ENCODE results near the gene PHLDA3. TPM values are rescaled to one million over a fixed set of nuclear protein-coding genes. Genes with fewer than 3 reads are reported as not detected.

The PHLDA3 gene
- total and polyA plus RNA-seq, 2 donors (not counting 3 experiments of a cell fraction or from before 2014, with no cell fraction given) = 21.4 to 29.5 TPM

DNA sequence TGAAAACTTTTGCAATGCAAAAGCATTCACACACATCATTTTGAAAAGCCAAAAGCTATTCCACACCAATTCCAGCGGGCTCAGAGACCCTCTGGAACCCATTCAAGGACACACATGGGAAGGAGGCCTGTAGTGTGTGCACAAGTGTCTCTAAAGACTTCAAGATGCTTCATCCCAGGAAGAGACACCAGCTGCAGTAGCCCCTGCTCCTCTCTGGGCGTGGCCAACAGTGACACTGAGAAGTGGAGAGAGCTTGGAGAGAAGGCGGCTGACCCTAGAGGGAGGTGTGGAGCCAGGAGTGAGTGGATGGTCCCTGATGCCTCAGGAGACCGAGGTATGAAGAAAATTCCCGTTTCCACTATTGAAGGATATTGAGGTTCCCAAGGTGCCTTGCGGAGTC, 32.6 kb downstream of the PHLDA3 start:
- no TSS peak for BruUV-seq (replicated peaks)
- intact Hi-C loops (cut with micrococcal nuclease) (no loop called here), dilution Hi-C loops (cut with MboI; ENCODE audit: extremely low pct_ligation_motif_present, low sequenced_read_pairs) (no loop called here)
- Histone ChIP-seq H2AFZ (ENCODE audit: low read depth, low read length) (no peak overlapping the region), H3K27me3 (ENCODE audit: control insufficient read depth in 2 of 2, insufficient read depth in 2 of 2, low read length in 2 of 2) (peaks cover 12 to 14% of the 10 kb centered on the region in 2 experiments), H4K20me1 (replicated peaks; ENCODE audit: control insufficient read depth, extremely low read depth, insufficient read depth, low read length) (no peaks in the 10 kb centered on the region), H3K36me3 (ENCODE audit: control insufficient read depth in 2 of 2, extremely low read depth in 1 of 2, insufficient read depth in 2 of 2, low read length in 2 of 2) (no peaks in the 10 kb centered on the region), H3K4me2 (ENCODE audit: insufficient read depth, low read length) (no peak overlapping the region), H3K4me3 (replicated peaks in 1 of 3; ENCODE audit: insufficient read depth in 1 of 3, low read depth in 1 of 3, low read length in 3 of 3) (no peak overlapping the region), H3K9me3 (replicated peaks; ENCODE audit: control insufficient read depth, insufficient read depth, low read length) (no peaks in the 10 kb centered on the region), H3K9ac (replicated peaks; ENCODE audit: extremely low read depth, insufficient read depth, low read length) (no peak overlapping the region), H3K27ac (ENCODE audit: insufficient read depth, low read depth, low read length) (no peak overlapping the region), H3K79me2 (ENCODE audit: control insufficient read depth, insufficient read depth, low read length) (no peaks in the 10 kb centered on the region), H3K9me1 (replicated peaks; ENCODE audit: control insufficient read depth, extremely low read depth, insufficient read depth, low read length) (no peaks in the 10 kb centered on the region), H3K4me1 (ENCODE audit: control insufficient read depth, extremely low read depth, insufficient read depth, low read length) (no peaks in the 10 kb centered on the region)
- FAIRE-seq (no peak), DNase-seq (ENCODE audit: low read depth, low spot score) (no peak)
- POLR2A ChIA-PET = no interaction called here
- TF ChIP-seq GATA2 (IDR thresholded peaks at IDR 0.05; ENCODE audit: insufficient read depth, insufficient read length, low read depth, low read length) (no peak), FOS (IDR thresholded peaks at IDR 0.05; ENCODE audit: borderline replicate concordance, insufficient read depth, low read length) (no peak), POLR2AphosphoS5 (IDR thresholded peaks at IDR 0.05; ENCODE audit: insufficient read depth, low read depth, low read length) (no peak)
- TF ChIP-seq, protein P1, sequence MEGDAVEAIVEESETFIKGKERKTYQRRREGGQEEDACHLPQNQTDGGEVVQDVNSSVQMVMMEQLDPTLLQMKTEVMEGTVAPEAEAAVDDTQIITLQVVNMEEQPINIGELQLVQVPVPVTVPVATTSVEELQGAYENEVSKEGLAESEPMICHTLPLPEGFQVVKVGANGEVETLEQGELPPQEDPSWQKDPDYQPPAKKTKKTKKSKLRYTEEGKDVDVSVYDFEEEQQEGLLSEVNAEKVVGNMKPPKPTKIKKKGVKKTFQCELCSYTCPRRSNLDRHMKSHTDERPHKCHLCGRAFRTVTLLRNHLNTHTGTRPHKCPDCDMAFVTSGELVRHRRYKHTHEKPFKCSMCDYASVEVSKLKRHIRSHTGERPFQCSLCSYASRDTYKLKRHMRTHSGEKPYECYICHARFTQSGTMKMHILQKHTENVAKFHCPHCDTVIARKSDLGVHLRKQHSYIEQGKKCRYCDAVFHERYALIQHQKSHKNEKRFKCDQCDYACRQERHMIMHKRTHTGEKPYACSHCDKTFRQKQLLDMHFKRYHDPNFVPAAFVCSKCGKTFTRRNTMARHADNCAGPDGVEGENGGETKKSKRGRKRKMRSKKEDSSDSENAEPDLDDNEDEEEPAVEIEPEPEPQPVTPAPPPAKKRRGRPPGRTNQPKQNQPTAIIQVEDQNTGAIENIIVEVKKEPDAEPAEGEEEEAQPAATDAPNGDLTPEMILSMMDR (IDR thresholded peaks at IDR 0.05; ENCODE audit: extremely low read depth in 1 of 2, insufficient read depth in 1 of 2, low read depth in 1 of 2, low read length in 2 of 2) = no peak
- CTCF ChIA-PET = interaction anchor here (1.1 to 2.9 kb wide), 22 partner anchors 11 to 357 kb away, joined by 3 to 140 read pairs (median 9); partner anchors contain the start of genes PHLDA3 and TNNI1

DNA sequence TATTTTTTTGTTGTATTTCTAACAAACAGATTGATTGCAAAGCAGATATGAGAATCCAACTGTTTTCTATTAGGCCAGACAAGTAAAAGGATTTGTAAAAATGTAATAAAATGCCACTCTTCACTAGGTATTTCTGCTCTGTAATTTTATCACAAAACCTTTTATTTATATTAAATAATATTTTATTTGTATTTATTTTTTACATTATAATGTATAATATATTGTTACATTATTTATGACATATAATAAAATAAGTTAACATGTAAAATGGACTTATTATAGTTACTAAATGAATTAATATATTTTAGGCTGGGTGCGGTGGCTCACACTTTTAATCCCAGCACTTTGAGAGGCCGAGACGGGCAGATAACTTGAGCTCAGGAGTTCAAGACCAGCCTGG, 34.7 kb downstream of the PHLDA3 start:
- BruUV-seq (replicated peaks) = no TSS peak
- dilution Hi-C loops (cut with MboI; ENCODE audit: extremely low pct_ligation_motif_present, low sequenced_read_pairs) (no loop called here), intact Hi-C loops (cut with micrococcal nuclease) (loop anchor here (2.0 kb wide), 1 partner anchor 49 kb away; no protein-coding TSS in a partner anchor)
- no peaks in the 10 kb centered on the region for H3K4me1 ChIP-seq (ENCODE audit: control insufficient read depth, extremely low read depth, insufficient read depth, low read length)
- H3K79me2 ChIP-seq (ENCODE audit: control insufficient read depth, insufficient read depth, low read length) = no peaks in the 10 kb centered on the region
- H4K20me1 ChIP-seq (replicated peaks; ENCODE audit: control insufficient read depth, extremely low read depth, insufficient read depth, low read length) = no peaks in the 10 kb centered on the region
- H2AFZ ChIP-seq (ENCODE audit: low read depth, low read length) = no peak overlapping the region
- no peaks in the 10 kb centered on the region for H3K36me3 ChIP-seq (ENCODE audit: control insufficient read depth in 2 of 2, extremely low read depth in 1 of 2, insufficient read depth in 2 of 2, low read length in 2 of 2)
- no peaks in the 10 kb centered on the region for H3K9me1 ChIP-seq (replicated peaks; ENCODE audit: control insufficient read depth, extremely low read depth, insufficient read depth, low read length)
- TF ChIP-seq FOS (IDR thresholded peaks at IDR 0.05; ENCODE audit: borderline replicate concordance, insufficient read depth, low read length) (no peak), GATA2 (IDR thresholded peaks at IDR 0.05; ENCODE audit: insufficient read depth, insufficient read length, low read depth, low read length) (no peak), MYC (IDR thresholded peaks at IDR 0.05; ENCODE audit: low read depth, low read length) (no peak)
- H3K9ac ChIP-seq (replicated peaks; ENCODE audit: extremely low read depth, insufficient read depth, low read length) = no peak overlapping the region
- ChIA-PET CTCF (interaction anchor here (1.0 to 2.9 kb wide), 4 partner anchors 34 to 78 kb away, joined by 3 to 140 read pairs (median 50); no protein-coding TSS in a partner anchor), POLR2A (no interaction called here)
- H3K27ac ChIP-seq (ENCODE audit: insufficient read depth, low read depth, low read length) = no peak overlapping the region
- DNase-seq (ENCODE audit: low read depth, low spot score) = no peak
- H3K9me3 ChIP-seq (replicated peaks; ENCODE audit: control insufficient read depth, insufficient read depth, low read length) = no peaks in the 10 kb centered on the region
- H3K4me3 ChIP-seq (replicated peaks in 1 of 3; ENCODE audit: insufficient read depth in 1 of 3, low read depth in 1 of 3, low read length in 3 of 3) = no peak overlapping the region
- FAIRE-seq = no peak
- H3K4me2 ChIP-seq (ENCODE audit: insufficient read depth, low read length) = no peak overlapping the region
- H3K27me3 ChIP-seq (ENCODE audit: control insufficient read depth in 2 of 2, insufficient read depth in 2 of 2, low read length in 2 of 2) = peaks cover 5 to 10% of the 10 kb centered on the region in 2 experiments
